BE2C (cell line): ENCODE measurements around the gene MSLN.
A peak's percentile ranks its signal among the peaks of the same experiment; 100 is the strongest.

Source experiments
- DNase-seq: peaks from one replicate; pipeline ENCODE4 v3.0.0-alpha.2; 2020
- H3K27me3 ChIP-seq: fragments of 250-450 bp; sonication (Bioruptor Pico); 2 replicates; pipeline ENCODE4 v1.5.1; 2020; ENCODE audit warnings: mild to moderate bottlenecking
- H3K36me3 ChIP-seq: fragments of 250-450 bp; sonication (Bioruptor Pico); 2 replicates; pipeline ENCODE4 v1.5.1; 2020; ENCODE audit warnings: mild to moderate bottlenecking
- H3K4me1 ChIP-seq: fragments of 250-450 bp; sonication (Bioruptor Pico); 2 replicates; pipeline ENCODE4 v1.5.1; 2020
- H3K4me3 ChIP-seq: 2 replicates; pipeline ENCODE4 v1.5.1; 2011; ENCODE audit warnings: low read depth, low read length
- H3K9me3 ChIP-seq: fragments of 250-450 bp; sonication (Bioruptor Pico); 2 replicates; pipeline ENCODE4 v1.5.1; 2020
- TF ChIP-seq, protein P1 (sequence below): IDR thresholded peaks from 2 replicates; pipeline ENCODE4 v1.5.1; 2012; ENCODE audit warnings: mild to moderate bottlenecking, low read depth, low read length

Gene MSLN

GRCh38 chr16:725463-726187 is 34.9 kb upstream of the MSLN start:
- no peak overlapping the region for H3K4me3 ChIP-seq
- H3K27me3 ChIP-seq, result no peaks in the 10 kb centered on the region
- peaks cover 12% of the 10 kb centered on the region for H3K4me1 ChIP-seq
- TF ChIP-seq, protein P1, sequence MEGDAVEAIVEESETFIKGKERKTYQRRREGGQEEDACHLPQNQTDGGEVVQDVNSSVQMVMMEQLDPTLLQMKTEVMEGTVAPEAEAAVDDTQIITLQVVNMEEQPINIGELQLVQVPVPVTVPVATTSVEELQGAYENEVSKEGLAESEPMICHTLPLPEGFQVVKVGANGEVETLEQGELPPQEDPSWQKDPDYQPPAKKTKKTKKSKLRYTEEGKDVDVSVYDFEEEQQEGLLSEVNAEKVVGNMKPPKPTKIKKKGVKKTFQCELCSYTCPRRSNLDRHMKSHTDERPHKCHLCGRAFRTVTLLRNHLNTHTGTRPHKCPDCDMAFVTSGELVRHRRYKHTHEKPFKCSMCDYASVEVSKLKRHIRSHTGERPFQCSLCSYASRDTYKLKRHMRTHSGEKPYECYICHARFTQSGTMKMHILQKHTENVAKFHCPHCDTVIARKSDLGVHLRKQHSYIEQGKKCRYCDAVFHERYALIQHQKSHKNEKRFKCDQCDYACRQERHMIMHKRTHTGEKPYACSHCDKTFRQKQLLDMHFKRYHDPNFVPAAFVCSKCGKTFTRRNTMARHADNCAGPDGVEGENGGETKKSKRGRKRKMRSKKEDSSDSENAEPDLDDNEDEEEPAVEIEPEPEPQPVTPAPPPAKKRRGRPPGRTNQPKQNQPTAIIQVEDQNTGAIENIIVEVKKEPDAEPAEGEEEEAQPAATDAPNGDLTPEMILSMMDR, result no peak
- no peak for DNase-seq
- H3K36me3 ChIP-seq, result peaks cover 34% of the 10 kb centered on the region
- no peaks in the 10 kb centered on the region for H3K9me3 ChIP-seq

DNA sequence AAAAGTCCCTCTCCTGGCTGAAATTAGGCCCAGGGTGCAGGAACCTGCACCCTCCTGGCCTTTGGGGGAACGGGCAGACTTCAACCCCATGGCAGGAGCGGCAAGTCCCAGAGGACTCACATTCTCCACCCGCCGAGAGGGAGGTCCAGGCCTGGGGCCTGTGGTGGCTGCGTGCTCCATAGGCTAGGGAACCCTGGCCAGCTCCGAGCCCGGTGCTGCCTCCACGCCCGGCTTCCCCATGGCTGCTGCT is 34.4 kb upstream of the MSLN start:
- Histone ChIP-seq H3K27me3 (no peaks in the 10 kb centered on the region), H3K4me3 (no peak overlapping the region), H3K4me1 (peaks cover 12% of the 10 kb centered on the region), H3K36me3 (peaks cover 39% of the 10 kb centered on the region), H3K9me3 (no peaks in the 10 kb centered on the region)
- TF ChIP-seq, protein P1, result no peak
- no peak for DNase-seq

GRCh38 chr16:726438-727290 is 33.9 kb upstream of the MSLN start, which contains the start of the genes CCDC78 and HAGHL:
TSS of gene CCDC78 (minus strand) at chr16:726443. CDS start at chr16:726367, 76 bp downstream.
TSS of gene HAGHL (plus strand) at chr16:727106. CDS start at chr16:727510, 404 bp downstream.
- TF ChIP-seq, protein P1, result no peak
- DNase-seq, result peak; percentile 88

DNA sequence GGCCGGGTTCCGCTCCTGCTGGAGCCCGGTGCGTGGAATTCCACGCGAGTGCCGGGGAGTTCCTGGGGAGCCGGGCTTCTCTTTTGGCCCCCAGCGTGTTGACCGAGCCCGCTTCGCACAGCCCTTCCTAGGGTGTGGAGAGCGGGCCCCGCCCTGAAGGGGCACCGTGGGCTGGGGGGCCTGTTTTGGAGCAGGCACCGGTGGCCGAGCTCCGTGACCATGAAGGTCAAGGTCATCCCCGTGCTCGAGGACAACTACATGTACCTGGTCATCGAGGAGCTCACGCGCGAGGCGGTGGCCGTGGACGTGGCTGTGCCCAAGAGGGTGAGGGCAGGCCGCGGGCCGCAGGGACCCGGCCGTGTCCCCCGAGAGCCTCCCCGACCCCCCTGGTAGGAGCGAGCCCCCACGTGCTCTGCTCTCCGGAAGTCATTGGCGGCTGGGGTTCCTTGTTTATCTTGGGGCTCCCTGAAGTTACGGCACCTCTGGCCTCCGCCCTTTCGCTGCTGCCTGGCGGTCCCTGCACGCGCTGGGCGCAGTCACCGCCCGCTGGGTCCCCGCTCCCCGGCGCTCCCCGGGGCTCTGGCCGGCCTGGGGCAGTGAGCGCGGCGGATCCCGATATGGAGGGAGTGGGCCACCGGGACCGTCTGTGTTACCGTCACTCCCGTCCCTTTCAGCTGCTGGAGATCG is 33.1 kb upstream of the MSLN start:
- TF ChIP-seq, protein P1, result no peak
- peaks cover 41% of the 10 kb centered on the region for H3K36me3 ChIP-seq
- H3K4me1 ChIP-seq, result peaks cover 7% of the 10 kb centered on the region
- DNase-seq, result peak; percentile 37
- H3K9me3 ChIP-seq, result no peaks in the 10 kb centered on the region
- no peaks in the 10 kb centered on the region for H3K27me3 ChIP-seq
- H3K4me3 ChIP-seq, result peak overlapping the region; percentile 83

More at GRCh38 chr16:726438-727290, 33.9 kb upstream of the MSLN start, which contains the start of the genes CCDC78 and HAGHL:
- Histone ChIP-seq H3K36me3 (peaks cover 41% of the 10 kb centered on the region), H3K9me3 (no peaks in the 10 kb centered on the region), H3K27me3 (no peaks in the 10 kb centered on the region), H3K4me1 (peaks cover 11% of the 10 kb centered on the region), H3K4me3 (peak within 1 kb of the TSS; percentile 83)

DNA sequence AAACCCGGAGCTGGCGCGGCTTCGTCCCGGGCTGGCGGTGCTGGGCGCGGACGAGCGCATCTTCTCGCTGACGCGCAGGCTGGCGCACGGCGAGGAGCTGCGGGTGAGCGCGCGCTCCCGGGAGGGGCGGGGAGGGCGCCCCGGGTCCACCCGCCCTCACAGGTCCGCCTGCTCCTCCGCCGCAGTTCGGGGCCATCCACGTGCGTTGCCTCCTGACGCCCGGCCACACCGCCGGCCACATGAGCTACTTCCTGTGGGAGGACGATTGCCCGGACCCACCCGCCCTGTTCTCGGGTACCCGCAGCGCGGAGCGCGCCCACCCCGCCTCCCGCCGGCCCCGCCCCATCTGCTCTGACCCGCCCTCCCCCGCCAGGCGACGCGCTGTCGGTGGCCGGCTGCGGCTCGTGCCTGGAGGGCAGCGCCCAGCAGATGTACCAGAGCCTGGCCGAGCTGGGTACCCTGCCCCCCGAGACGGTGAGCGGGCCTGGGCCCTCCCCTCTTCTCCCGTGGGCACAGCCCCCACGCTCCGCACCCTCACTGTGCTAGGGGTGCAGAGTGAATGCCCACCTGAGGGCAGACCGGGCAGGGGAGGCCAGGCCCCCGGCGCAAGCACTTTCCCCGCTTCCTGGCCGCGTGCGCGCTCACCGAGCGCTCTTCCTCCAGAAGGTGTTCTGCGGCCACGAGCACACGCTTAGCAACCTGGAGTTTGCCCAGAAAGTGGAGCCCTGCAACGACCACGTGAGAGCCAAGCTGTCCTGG is 32.2 kb upstream of the MSLN start:
- Histone ChIP-seq H3K4me1 (peaks cover 7% of the 10 kb centered on the region), H3K27me3 (no peaks in the 10 kb centered on the region), H3K36me3 (peaks cover 38% of the 10 kb centered on the region), H3K4me3 (peak overlapping the region; percentile 83), H3K9me3 (no peaks in the 10 kb centered on the region)
- peak; percentile 96 for DNase-seq
- TF ChIP-seq, protein P1, result no peak
